SKM-1 (cell line): Measurements from ENCODE around the gene GMDS.

Experiments
- DNase-seq: peaks from one replicate; lab custom pipeline; 2025; ENCODE audit not compliant: unreplicated experiment; lab: John Stamatoyannopoulos, UW

GMDS gene

DNA sequence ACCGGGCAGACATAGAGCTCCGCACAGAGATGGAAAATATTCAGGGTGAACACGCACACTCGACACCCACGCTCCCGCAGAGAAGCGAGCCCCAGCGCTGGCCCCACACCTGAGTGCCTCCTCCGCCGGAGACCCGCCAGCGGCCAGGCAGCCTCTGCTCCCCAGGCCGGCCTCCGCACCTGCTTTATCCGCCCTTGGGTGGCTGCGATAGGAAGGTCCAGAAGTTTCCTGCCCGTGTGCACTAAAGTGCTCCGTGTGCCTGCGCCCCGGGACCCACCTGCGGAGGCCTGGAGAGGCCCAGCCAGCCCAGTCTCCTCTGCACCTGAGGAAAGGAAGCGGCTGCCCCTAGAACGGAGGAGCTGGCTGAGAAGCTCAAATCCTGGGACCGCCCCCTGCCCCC, 646.5 kb downstream of the GMDS start:
- DNase-seq, result no peak

- no peak for DNase-seq
Observed at GRCh38 chr6:1598433-1598832, 647.0 kb downstream of the GMDS start.

- DNase-seq, result no peak
Observed at GRCh38 chr6:1597924-1598323, 647.5 kb downstream of the GMDS start.

GRCh38 chr6:1597121-1597744, 648.2 kb downstream of the GMDS start:
- DNase-seq, result no peak

- DNase-seq, result no peak
Observed at GRCh38 chr6:1596088-1596852, 649.1 kb downstream of the GMDS start.

GRCh38 chr6:1595271-1596087, 649.9 kb downstream of the GMDS start:
- DNase-seq, result no peak

DNA sequence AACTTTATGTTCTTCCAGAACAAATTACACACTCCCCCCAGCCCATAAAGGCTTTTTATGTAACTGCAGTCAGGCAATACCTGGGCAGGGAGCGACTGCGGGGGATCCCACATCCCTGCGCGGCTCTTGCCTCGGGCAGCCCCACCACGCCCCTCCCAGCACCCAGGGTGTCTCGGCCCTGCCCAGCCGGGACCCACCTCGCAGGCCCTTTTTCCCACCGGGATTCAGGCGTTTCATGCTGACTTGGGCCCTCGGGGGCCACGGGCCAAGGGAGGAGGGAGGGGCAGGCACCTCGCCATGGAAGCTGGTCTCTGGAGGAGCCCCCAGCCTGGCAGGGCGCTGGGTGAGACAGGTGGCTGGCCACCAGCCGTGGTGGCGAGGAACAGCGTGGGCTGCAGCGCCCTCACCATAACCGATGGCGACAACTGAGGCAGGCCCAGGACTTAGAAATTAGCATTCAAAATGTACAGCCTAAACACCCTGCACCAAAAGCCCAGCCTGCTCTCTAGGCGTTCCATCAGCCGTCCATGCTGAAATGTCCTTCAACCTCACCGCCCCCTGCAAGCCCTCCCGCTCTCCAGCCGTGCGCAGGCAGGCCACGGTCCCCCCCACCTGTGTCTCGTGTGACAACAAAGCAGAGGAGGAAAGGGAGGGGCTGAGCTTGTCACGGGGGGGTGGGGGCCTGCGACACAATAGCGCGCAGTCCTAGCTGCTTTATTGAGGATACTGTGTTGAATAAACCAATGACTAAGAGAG, 650.8 kb downstream of the GMDS start:
- DNase-seq, result no peak

DNA sequence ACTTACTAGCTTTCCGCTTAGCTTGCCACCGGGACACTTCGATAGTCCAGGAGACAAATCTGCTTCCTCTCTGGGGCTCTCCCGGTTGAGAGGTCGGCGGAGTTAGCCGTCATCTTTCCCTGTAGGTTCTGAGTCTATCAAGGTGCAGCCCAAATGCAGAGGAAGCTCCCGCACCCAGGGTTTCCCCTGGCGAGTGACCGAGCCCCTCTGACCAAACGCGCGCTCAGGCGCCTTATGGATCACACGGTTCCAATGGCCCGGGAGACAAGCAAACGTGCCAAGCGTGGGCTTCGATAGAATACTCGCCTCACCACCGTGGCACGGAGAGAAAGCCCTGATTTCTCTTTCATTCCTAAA, 651.5 kb downstream of the GMDS start:
- DNase-seq, result no peak

DNA sequence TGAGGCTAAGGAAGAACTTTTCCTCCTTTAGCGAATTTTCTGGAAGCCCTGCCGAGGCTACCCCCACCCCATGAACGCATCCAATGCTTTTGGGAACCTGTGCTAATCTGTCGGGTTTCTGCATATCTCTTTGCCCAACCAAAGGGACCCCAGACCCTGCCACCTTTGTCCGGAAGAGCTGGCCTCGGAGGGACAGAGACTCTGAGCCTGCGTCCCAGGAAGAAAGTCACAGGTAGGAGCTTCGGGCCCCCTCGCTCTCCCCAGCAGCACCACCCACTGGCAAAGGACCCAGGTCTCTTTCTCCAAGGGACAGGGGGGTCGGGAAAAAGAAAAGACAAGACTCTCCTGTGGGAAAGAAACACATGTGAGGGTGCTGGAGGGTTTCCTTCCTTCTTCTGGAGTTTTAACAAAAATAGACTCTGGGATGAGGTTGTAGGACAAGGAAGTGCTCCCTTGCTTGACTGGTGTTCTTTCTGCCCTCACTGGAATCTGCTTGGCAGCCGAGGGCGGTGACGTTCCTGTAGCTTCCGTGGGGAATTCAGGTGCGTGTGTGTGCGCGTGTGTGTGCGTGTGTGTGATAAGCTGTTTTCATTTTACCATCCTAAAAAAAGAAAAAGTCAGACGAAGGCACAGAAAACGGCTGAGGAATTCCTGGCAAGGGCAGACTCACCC, 652.0 kb downstream of the GMDS start:
- DNase-seq, result no peak

- DNase-seq, result no peak
Observed at GRCh38 chr6:1592852-1593251, 652.6 kb downstream of the GMDS start.

- DNase-seq, result no peak
Observed at GRCh38 chr6:1591926-1592325, 653.5 kb downstream of the GMDS start.

GRCh38 chr6:1591243-1591642, 654.2 kb downstream of the GMDS start:
- no peak for DNase-seq

- DNase-seq, result no peak
Observed at GRCh38 chr6:1590580-1590979, 654.8 kb downstream of the GMDS start.

DNA sequence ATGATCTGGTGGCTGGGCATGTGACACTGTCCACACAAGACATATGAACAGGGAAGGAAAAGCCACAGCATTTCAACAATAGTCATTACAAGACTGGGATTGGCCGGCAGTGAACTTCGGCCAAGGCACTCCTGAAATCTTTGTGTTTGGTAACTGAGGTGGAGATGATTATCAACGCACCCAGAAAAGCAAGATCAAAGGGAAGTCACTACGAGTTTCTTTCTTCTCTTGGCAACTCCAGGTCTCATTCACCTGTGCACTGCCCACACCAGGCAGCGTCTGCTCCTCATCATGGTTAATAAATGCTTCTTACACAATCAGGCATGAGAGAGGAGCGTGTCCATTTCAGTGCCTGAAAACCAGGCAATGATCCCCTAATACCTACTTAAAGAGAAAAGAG, 656.2 kb downstream of the GMDS start:
- no peak for DNase-seq

DNA sequence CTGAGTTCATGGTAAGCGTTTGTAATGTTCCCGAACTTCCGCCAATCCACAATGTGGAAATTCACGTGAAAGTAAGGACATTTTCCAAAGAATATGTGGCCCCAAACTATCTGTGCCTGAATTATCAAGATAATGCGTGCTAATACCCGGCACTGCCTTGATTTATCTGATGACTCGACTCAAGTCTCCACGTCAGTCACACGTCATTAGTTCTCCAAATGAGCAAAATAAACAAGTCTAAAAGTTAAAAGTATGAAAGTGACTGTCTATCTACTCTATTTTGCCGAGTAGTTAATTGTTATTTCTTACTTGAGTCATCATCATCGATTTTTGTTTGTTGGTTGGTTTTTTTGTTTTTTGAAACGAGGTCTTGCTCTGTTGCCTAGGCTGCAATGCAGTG, 657.4 kb downstream of the GMDS start:
- no peak for DNase-seq

DNA sequence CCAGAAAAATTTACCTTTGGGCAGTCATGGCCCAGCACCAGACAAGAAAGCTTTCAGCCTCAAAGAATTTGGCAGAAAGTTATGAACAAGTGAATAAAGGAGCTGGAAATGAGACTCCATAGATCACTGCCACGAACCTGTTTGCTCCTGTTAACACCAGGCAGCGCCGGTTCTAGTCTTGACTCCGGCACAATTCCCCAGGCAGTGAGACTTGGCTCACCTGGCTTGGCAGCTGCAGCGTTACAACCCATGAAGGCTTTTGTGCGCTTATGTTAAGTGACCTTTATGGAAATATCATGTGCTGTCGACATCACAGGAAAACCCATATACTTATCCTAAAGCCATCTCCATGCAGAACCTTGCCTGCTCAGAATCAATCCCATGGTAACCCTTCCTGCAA, 657.9 kb downstream of the GMDS start:
- no peak for DNase-seq

DNA sequence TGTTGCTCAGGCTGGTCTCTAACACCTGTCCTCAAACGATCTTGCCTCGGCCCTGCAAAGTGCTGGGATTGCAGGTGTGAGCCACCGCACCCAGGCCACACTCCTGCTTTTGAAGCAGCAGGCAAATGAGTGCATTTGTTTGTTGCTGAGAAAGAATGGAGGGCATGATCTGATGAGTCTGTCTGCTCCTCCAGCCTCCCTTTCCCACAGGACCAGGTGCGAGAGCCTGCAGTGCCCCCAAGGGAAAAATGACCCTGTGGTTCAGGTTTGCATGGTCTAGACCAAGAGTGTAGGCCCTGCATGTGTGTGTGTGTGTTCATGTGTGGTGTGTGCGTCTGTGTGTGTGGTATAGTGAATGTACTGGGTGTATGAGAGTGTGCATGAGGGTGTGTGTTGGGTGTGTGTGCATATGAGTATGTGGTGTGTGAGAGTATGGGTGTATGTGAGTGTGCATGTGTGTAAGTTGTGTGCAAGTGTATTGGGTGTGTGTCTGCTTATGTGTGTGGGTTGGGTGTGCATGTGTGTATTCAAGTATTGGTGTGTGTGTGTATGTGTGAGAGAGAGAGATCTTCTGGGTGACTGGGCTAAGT, 658.4 kb downstream of the GMDS start:
- DNase-seq, result no peak

DNA sequence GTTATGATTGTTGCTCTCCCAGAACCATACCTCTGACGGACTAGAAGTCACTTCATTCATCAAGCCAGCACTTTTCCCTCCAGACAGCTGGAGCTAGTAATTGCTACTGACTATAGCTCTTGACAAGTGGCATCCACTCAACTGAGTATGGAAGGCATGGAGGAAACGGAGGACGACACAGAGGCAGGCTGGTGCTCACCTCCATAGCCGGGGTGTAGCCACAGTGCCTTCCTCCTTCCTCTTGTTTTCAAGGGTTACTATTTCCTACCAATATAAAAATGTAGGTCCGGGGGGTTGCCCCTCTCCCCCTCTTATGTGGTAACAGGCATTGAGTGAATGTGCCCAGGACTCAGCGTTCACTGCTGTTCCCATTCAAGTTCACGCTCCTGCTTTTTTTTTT, 659.1 kb downstream of the GMDS start:
- DNase-seq, result no peak

- no peak for DNase-seq
Observed at GRCh38 chr6:1585669-1586049, 659.7 kb downstream of the GMDS start.

DNA sequence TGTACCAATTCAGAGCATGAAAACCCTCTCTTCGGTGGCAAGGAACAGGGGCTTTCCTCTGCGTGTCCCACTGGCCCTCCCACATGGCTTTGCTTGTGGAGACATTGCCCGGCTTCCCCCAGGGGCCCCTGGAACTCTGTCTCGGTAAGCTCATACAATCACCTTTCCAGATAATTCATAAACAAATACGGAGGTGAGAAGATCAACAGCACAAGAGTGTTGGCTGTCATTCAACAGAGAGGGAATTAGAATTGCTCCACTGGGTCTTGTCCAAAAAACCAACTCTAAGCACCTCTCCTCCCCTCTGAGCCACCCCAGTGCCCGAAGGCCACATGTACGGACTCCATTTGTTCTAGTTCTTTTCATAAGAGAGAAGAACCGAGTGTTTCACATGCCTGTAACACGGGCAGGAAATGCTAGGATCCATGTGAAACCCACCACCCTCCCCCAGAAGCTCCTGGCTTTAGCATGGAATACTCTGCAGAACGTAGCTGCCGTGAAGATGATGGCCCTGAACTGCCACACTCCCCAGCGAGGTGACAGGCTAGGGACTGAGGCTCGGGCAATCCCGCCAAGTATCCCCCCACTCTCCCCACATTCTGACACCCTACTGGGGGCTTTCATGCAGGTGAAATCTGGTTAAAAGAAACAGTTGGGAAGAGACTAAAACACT, 660.3 kb downstream of the GMDS start:
- no peak for DNase-seq
